ENCODE results near the gene TRPM5.

DNA sequence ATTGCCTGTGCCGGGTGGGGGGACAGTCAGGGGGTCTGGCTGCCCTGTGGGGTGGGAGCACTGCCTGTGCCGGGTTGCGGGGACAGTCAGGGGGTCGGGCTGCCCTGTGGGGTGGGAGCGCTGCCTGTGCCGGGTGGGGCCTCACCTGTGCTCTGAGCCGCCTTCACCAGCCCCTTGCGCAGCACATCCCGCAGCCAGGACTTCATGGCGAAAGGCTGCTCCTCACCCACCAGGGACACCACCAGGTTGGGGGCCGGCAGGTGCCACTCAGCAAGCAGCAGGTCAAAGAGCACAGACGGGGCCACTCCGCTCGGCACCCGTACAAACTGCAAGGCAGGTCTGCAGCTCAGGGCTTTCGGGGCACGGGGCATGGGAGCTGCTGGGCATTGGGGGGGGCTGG, 22.3 kb downstream of the TRPM5 start:
- TF ChIP-seq, protein P1, sequence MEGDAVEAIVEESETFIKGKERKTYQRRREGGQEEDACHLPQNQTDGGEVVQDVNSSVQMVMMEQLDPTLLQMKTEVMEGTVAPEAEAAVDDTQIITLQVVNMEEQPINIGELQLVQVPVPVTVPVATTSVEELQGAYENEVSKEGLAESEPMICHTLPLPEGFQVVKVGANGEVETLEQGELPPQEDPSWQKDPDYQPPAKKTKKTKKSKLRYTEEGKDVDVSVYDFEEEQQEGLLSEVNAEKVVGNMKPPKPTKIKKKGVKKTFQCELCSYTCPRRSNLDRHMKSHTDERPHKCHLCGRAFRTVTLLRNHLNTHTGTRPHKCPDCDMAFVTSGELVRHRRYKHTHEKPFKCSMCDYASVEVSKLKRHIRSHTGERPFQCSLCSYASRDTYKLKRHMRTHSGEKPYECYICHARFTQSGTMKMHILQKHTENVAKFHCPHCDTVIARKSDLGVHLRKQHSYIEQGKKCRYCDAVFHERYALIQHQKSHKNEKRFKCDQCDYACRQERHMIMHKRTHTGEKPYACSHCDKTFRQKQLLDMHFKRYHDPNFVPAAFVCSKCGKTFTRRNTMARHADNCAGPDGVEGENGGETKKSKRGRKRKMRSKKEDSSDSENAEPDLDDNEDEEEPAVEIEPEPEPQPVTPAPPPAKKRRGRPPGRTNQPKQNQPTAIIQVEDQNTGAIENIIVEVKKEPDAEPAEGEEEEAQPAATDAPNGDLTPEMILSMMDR (IDR thresholded peaks at IDR 0.05), result no peak
- TF ChIP-seq POLR2A (IDR thresholded peaks at IDR 0.05) (no peak), EP300 (IDR thresholded peaks at IDR 0.05) (no peak)
